GM12801 (cell line): Measurements from ENCODE around the gene RAD51C.

Experiments
- TF ChIP-seq, protein P1 (sequence below): IDR thresholded peaks from one replicate; pipeline ENCODE4 v1.5.1; 2011; ENCODE audit warnings: control low read depth; ENCODE audit not compliant: insufficient read length; ENCODE audit errors: extremely low read depth

Gene RAD51C

DNA sequence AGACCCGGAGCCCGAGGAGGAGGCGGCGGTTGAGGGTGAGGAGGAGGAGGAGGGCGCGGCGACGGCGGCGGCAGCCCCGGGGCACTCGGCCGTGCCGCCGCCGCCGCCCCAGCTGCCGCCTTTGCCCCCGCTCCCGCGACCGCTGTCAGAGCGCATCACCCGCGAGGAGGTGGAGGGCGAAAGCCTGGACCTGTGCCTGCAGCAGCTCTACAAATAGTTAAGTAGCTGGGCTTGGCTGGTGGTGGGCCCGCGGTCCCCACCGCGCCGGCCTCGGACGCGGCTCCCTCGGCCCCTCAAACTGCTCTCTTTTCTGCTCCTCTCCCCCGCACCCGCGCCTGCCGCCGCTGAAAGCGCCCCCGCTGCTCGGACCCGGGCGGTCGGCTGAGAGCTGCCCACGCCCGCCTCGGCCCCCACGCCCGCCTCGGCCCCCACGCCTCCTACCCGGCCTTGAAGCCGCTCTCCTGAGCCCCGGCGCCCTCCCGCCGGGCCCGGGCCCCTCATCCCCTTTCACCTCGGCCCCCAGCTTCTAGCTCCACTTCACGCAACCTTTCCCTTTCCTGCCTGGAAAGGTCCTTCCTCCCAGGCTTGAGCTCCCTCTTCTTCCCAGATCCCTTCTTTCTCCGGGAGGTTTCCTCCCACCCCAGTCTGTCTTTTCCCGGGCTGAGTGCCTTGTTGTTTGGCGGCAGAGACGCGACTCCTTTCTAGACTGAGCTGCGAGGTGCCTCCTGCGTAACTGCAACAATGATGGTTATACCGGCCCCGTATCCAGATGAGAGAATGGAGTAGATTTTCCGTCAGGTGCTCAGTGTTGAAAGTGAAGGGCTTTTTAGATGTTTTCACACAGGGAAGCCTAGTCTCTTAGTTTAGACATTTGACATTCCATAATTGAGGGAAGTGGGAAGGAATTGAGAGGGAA lies 64.1 kb downstream of the RAD51C start:
- TF ChIP-seq, protein P1, sequence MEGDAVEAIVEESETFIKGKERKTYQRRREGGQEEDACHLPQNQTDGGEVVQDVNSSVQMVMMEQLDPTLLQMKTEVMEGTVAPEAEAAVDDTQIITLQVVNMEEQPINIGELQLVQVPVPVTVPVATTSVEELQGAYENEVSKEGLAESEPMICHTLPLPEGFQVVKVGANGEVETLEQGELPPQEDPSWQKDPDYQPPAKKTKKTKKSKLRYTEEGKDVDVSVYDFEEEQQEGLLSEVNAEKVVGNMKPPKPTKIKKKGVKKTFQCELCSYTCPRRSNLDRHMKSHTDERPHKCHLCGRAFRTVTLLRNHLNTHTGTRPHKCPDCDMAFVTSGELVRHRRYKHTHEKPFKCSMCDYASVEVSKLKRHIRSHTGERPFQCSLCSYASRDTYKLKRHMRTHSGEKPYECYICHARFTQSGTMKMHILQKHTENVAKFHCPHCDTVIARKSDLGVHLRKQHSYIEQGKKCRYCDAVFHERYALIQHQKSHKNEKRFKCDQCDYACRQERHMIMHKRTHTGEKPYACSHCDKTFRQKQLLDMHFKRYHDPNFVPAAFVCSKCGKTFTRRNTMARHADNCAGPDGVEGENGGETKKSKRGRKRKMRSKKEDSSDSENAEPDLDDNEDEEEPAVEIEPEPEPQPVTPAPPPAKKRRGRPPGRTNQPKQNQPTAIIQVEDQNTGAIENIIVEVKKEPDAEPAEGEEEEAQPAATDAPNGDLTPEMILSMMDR, result no peak

DNA sequence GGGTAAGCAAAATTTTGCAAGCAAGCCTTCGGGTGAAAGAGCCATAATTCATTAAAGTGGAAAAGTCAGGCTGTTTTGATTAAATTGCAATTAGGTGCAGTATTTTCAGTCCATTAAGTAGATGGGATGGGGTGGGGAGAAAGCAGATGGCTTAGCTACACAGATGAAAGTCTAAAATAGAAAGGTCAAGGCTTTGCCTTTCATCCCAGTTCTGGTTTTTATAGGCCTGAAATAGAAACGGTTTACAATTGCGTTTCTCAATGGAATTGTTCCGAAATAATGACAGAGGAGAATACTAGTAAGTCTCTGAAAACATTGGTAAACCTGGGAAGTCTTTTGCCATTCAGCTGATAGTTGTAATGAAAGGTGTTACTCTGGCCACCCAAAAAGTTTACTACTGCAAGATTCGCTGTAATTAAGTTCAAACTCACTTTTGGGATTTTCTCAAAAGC lies 64.8 kb downstream of the RAD51C start:
- TF ChIP-seq, protein P1, result no peak

DNA sequence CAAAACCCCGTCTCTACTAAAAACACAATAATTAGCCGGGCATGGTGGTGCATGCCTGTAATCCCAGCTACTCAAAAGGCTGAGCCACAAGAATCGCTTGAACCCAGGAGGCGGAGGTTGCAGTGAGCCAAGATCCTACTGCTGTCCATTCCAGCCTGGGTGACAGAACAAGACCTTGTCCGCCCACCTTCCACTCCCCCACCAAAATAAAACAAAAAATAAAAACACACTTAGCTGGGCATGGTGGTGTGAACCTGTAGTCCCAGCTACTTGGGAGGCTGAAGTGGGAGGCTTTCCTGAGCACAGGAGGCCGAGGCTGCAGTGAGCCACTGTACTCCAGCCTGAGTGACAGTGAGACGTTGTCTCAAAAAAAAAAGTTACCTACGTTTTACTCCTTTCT lies 66.5 kb downstream of the RAD51C start:
- TF ChIP-seq, protein P1, result no peak

DNA sequence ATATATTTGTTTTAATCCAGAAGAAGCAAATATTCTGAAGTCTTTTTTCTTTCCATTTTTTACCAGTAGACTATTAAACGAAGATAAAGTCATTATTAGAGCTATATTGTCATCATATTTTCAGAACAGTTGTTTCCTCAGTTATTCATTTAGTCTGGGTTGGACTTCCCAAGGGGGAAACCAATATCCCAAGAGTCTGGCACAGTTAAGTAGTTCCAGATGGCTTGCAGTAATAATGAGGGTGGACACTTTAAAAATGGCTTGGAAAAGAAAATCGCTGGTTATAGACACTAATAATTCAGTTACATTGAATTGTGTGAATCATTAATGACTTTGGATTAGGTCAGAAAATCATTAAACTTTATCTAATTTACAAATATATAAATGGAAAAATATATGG lies 67.1 kb downstream of the RAD51C start:
- TF ChIP-seq, protein P1, result no peak

DNA sequence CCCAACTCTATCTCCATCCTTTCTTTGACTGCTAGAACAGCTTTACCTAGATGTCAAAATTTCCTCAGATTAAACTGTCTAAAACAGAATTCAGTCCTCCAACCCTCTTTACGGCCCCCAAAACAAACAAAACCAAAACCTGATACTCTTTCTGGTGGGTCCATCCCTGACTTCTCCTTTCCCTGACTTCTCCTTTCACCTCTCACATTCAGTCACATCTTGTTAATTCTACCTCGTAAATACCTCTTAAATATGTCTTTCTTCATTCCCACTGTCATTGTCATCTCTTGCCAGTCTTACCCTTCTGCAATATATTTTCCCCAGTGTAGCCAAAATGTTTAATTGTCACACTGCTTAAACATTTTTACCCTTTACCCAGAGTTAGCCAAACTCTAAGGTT lies 67.8 kb downstream of the RAD51C start:
- TF ChIP-seq, protein P1, result no peak

DNA sequence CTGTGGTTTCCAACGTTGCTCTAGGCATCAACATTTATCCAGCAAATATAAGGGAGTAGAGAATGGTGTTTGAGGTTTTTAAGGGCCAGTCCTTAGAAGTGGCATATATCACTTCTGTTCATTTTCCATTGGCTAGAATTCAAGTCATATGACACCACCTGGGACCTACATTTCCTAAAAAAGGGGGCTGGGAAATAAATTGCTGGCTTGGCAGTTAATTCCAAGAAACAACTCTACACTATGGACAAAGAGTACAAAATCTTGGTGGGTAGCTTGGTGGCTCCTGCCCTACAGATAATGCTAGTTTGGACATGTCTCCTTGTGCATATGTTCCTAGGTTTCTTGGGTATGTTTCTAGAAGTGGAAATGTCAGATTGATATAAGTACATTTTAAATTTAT lies 70.9 kb downstream of the RAD51C start:
- TF ChIP-seq, protein P1, result no peak

DNA sequence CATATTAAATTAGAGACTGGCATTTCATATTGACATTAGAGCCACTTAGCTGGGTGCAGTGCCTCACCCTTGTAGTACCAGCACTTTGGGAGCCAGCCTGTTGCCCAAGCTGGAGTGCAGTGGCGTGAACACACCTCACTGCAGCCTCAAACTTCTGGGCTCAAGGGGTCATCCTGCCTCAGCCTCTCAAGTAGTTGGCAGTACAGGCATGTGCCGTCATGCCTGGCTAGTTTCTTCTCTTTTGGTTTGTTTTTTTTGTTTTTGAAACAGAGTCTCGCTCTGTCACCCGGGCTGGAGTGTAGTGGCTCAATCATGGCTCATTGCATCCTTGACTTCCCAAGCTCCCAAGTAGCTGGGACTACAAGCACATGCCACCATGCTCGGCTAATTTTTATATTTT lies 72.0 kb downstream of the RAD51C start:
- TF ChIP-seq, protein P1, result no peak
